Measurements from ENCODE around the gene NCKAP5. TPM values are rescaled to one million over a fixed set of nuclear protein-coding genes. Genes with fewer than 3 reads are reported as not detected.

The NCKAP5 gene
- total RNA-seq, 1 experiment from 2014 or later, result 3.2 TPM

- no peak overlapping the region for H3K9ac ChIP-seq (ENCODE audit: low read length)
- intact Hi-C loops (cut with micrococcal nuclease), result no loop called here
- H3K4me1 ChIP-seq (ENCODE audit: insufficient read depth, low read length), result no peaks in the 10 kb centered on the region
- H3K4me3 ChIP-seq (ENCODE audit: low read length), result no peak overlapping the region
- H3F3A ChIP-seq (ENCODE audit: low read length, unreplicated experiment), result no peaks in the 10 kb centered on the region
- DNase-seq (no peak), ATAC-seq (no peak)
- H3K9me3 ChIP-seq (ENCODE audit: low read length), result no peaks in the 10 kb centered on the region
- no peak overlapping the region for H3K4me2 ChIP-seq (ENCODE audit: low read length)
- no peaks in the 10 kb centered on the region for H3K9me2 ChIP-seq (replicated peaks; ENCODE audit: low read length)
- ChIA-PET CTCF (no interaction called here), POLR2A (ENCODE audit: unreplicated experiment) (no interaction called here)
- no peaks in the 10 kb centered on the region for H3K27me3 ChIP-seq (ENCODE audit: low read length)
- H3K36me3 ChIP-seq (ENCODE audit: low read depth, low read length), result no peaks in the 10 kb centered on the region
- no peak overlapping the region for H2AFZ ChIP-seq (ENCODE audit: low read length)
- no peaks in the 10 kb centered on the region for H4K20me1 ChIP-seq (ENCODE audit: low read length)
- no peaks in the 10 kb centered on the region for H3K79me2 ChIP-seq (ENCODE audit: low read length)
- TF ChIP-seq EZH2 (IDR thresholded peaks at IDR 0.05; ENCODE audit: low read length, unreplicated experiment) (no peak), EZH2phosphoT487 (IDR thresholded peaks at IDR 0.05; ENCODE audit: borderline replicate concordance, low read length) (no peak), CTCF (conservative IDR thresholded peaks at IDR 0.05; ENCODE audit: low read depth, low read length) (no peak)
- no TSS peak for BruUV-seq (replicated peaks)
- no peak overlapping the region for H3K27ac ChIP-seq (ENCODE audit: low read length)
Measured at GRCh38 chr2:132761437-132761836, 806.8 kb downstream of the NCKAP5 start.

GRCh38 chr2:132760971-132761370 lies 807.3 kb downstream of the NCKAP5 start:
- Histone ChIP-seq H3K4me1 (ENCODE audit: insufficient read depth, low read length) (no peaks in the 10 kb centered on the region), H3K4me3 (ENCODE audit: low read length) (no peak overlapping the region), H3K4me2 (ENCODE audit: low read length) (no peak overlapping the region), H2AFZ (ENCODE audit: low read length) (no peak overlapping the region), H3F3A (ENCODE audit: low read length, unreplicated experiment) (no peaks in the 10 kb centered on the region), H3K9me3 (ENCODE audit: low read length) (no peaks in the 10 kb centered on the region), H3K9ac (ENCODE audit: low read length) (no peak overlapping the region), H3K36me3 (ENCODE audit: low read depth, low read length) (no peaks in the 10 kb centered on the region), H3K27me3 (ENCODE audit: low read length) (no peaks in the 10 kb centered on the region), H3K27ac (ENCODE audit: low read length) (no peak overlapping the region), H3K79me2 (ENCODE audit: low read length) (no peaks in the 10 kb centered on the region), H4K20me1 (ENCODE audit: low read length) (no peaks in the 10 kb centered on the region), H3K9me2 (replicated peaks; ENCODE audit: low read length) (no peaks in the 10 kb centered on the region)
- BruUV-seq (replicated peaks), result no TSS peak
- ChIA-PET CTCF (no interaction called here), POLR2A (ENCODE audit: unreplicated experiment) (no interaction called here)
- intact Hi-C loops (cut with micrococcal nuclease), result no loop called here
- ATAC-seq (no peak), DNase-seq (no peak)
- TF ChIP-seq CTCF (conservative IDR thresholded peaks at IDR 0.05; ENCODE audit: low read depth, low read length) (no peak), EZH2phosphoT487 (IDR thresholded peaks at IDR 0.05; ENCODE audit: borderline replicate concordance, low read length) (no peak), EZH2 (IDR thresholded peaks at IDR 0.05; ENCODE audit: low read length, unreplicated experiment) (no peak)

- no peaks in the 10 kb centered on the region for H3K79me2 ChIP-seq (ENCODE audit: low read length)
- no peaks in the 10 kb centered on the region for H3F3A ChIP-seq (ENCODE audit: low read length, unreplicated experiment)
- H4K20me1 ChIP-seq (ENCODE audit: low read length), result no peaks in the 10 kb centered on the region
- no peak overlapping the region for H3K9ac ChIP-seq (ENCODE audit: low read length)
- no peaks in the 10 kb centered on the region for H3K9me2 ChIP-seq (replicated peaks; ENCODE audit: low read length)
- no peaks in the 10 kb centered on the region for H3K27me3 ChIP-seq (ENCODE audit: low read length)
- POLR2A ChIA-PET (ENCODE audit: unreplicated experiment), result no interaction called here
- no peaks in the 10 kb centered on the region for H3K9me3 ChIP-seq (ENCODE audit: low read length)
- no peak overlapping the region for H3K4me2 ChIP-seq (ENCODE audit: low read length)
- DNase-seq (no peak), ATAC-seq (no peak)
- no TSS peak for BruUV-seq (replicated peaks)
- H3K36me3 ChIP-seq (ENCODE audit: low read depth, low read length), result no peaks in the 10 kb centered on the region
- H3K4me3 ChIP-seq (ENCODE audit: low read length), result no peak overlapping the region
- no peak for TF ChIP-seq EZH2phosphoT487 (IDR thresholded peaks at IDR 0.05; ENCODE audit: borderline replicate concordance, low read length)
- TF ChIP-seq CTCF (conservative IDR thresholded peaks at IDR 0.05; ENCODE audit: low read depth, low read length), result no peak
- TF ChIP-seq EZH2 (IDR thresholded peaks at IDR 0.05; ENCODE audit: low read length, unreplicated experiment), result no peak
- no peak overlapping the region for H3K27ac ChIP-seq (ENCODE audit: low read length)
- H3K4me1 ChIP-seq (ENCODE audit: insufficient read depth, low read length), result no peaks in the 10 kb centered on the region
- intact Hi-C loops (cut with micrococcal nuclease), result no loop called here
- CTCF ChIA-PET, result no interaction called here
- no peak overlapping the region for H2AFZ ChIP-seq (ENCODE audit: low read length)
Measured at GRCh38 chr2:132760405-132760804, 807.9 kb downstream of the NCKAP5 start.

All from PC-3 (cell line).